NCI-H2171 treated with DMSO at 0.1 percent for 48 hours (cell line): Measurements from ENCODE around the gene DDIAS.

Experiments used
- DNase-seq: peaks from one replicate; lab custom pipeline; 2025; lab: John Stamatoyannopoulos, UW

DDIAS gene

GRCh38 chr11:82972103-82972502 lies 70.6 kb downstream of the DDIAS start:
- DNase-seq = no peak

GRCh38 chr11:82974135-82974534 lies 72.6 kb downstream of the DDIAS start:
- DNase-seq = no peak

- no peak for DNase-seq
Measured at GRCh38 chr11:82974851-82975250, 73.3 kb downstream of the DDIAS start.

GRCh38 chr11:82975882-82976281 lies 74.3 kb downstream of the DDIAS start:
- no peak for DNase-seq

GRCh38 chr11:82976786-82977185 lies 75.2 kb downstream of the DDIAS start:
- no peak for DNase-seq

- DNase-seq = no peak
Measured at GRCh38 chr11:82978422-82979099, 77.0 kb downstream of the DDIAS start.

GRCh38 chr11:82979824-82980223 lies 78.3 kb downstream of the DDIAS start:
- no peak for DNase-seq

GRCh38 chr11:82980292-82980691 lies 78.8 kb downstream of the DDIAS start:
- DNase-seq = no peak

GRCh38 chr11:82980947-82981346 lies 79.4 kb downstream of the DDIAS start:
- no peak for DNase-seq

- no peak for DNase-seq
Measured at GRCh38 chr11:82981852-82982251, 80.3 kb downstream of the DDIAS start.
